HFF-Myc (cell line): Measurements from ENCODE around the gene RFNG.

Experiments
- DNase-seq: peaks from one replicate; pipeline ENCODE4 v3.0.0-alpha.2; 2011; ENCODE audit warnings: low read depth; ENCODE audit errors: extremely low read depth
- H3K4me3 ChIP-seq: replicated peaks from 2 replicates; pipeline ENCODE4 v1.5.1; 2011; ENCODE audit warnings: low read depth, mild to moderate bottlenecking, control low read depth, low read length
- CTCF ChIP-seq: IDR thresholded peaks from 2 replicates; pipeline ENCODE4 v1.5.1; 2012; ENCODE audit warnings: mild to moderate bottlenecking, low read depth, low read length, control low read depth; ENCODE audit errors: missing control alignments

Gene RFNG

DNA sequence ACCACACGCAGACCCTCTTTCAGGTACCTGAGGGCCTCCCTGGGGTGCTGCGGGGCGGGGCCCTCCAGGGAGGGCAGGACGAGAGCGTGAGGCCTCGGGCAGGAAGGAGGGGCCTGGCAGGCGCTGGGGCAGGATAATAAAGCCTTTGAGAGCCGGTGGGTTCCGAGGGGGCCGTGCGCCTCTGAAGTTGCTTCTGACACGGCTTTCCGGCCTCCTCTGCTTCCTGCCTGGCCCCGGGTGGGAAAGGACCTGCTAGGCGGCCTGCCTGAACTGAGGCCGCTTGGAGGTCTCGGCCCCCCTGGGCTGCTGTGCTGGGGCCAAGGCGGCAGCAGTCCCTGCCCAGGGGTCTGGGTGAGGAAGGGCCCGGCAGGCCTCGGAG, 39.4 kb downstream of the RFNG start:
- no peak overlapping the region for H3K4me3 ChIP-seq
- DNase-seq, result no peak
- TF ChIP-seq CTCF, result no peak

- no peak overlapping the region for H3K4me3 ChIP-seq
- TF ChIP-seq CTCF, result no peak
- no peak for DNase-seq
Observed at GRCh38 chr17:82011617-82012187, 39.9 kb downstream of the RFNG start.

DNA sequence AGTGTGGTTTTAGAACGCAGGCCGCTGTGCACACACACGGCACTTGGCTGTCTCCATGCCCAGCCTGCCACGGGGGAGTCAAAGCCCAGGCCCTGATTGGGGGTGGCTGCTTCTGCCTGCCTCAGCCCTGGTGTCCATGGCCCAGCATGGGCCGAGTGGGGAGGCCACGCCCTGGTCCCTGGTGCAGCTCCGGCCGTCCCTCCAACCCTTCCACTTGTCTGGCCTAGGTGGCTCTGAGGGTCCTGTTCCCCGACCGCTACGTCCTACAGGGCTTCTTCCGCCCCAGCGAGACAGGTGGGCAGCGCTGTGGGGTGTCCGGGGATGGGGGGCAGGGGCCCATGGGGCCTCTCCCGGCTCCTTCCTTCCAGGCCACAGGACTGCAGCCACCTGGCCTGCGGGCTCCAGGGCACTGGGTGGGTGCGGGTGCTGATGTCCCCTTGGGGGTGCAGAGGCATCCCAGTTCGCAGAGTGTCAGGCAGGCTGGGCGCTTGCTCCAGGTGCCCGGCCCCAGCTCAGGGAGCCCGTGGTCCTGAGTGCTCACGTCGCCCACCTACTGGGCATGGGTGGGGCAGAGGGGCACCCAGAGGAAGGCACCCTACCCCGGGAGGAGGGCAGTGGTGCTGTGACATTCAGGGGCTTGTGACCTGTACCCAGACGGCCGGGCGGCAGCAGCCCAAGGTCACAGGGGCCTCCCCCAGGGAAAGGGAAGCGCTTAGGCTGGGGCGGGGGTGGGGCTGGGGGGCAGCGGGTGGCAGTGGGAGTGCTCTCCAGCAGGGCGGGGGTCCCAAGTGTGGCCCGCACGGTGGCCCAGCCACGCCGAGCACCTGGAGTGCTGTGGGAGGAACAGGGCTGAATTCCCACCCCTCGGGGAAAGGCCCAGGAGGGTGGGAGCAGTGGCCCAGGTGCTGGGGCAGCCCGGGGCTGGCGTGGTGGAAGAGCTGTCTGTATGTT, 40.8 kb downstream of the RFNG start:
- DNase-seq, result no peak
- no peak for TF ChIP-seq CTCF
- no peak overlapping the region for H3K4me3 ChIP-seq

GRCh38 chr17:82009413-82009812, 42.2 kb downstream of the RFNG start:
- no peak overlapping the region for H3K4me3 ChIP-seq
- TF ChIP-seq CTCF, result no peak
- no peak for DNase-seq

- DNase-seq, result no peak
- H3K4me3 ChIP-seq, result no peak overlapping the region
- no peak for TF ChIP-seq CTCF
Observed at GRCh38 chr17:82008941-82009405, 42.6 kb downstream of the RFNG start.

GRCh38 chr17:82008258-82008940, 43.2 kb downstream of the RFNG start:
- no peak for DNase-seq
- TF ChIP-seq CTCF, result no peak
- H3K4me3 ChIP-seq, result no peak overlapping the region
